Activated naive CD4-positive, alpha-beta T cell treated with anti-CD3 and anti-CD28 coated beads, Interleukin-2, amount 50 U/mL, for 24 hours (primary cell): ENCODE data around the gene HNRNPH2.

Experiments
- H3K27ac Mint-ChIP-seq: one replicate; pipeline ENCODE4 v1.8.0; 2021; ENCODE audit warnings: mild to moderate bottlenecking, mixed read lengths
- H3K27me3 Mint-ChIP-seq: one replicate; pipeline ENCODE4 v1.8.0; 2021; ENCODE audit warnings: mixed read lengths
- H3K36me3 Mint-ChIP-seq: one replicate; pipeline ENCODE4 v1.8.0; 2021; ENCODE audit warnings: mixed read lengths
- H3K4me1 Mint-ChIP-seq: one replicate; pipeline ENCODE4 v1.8.0; 2021; ENCODE audit warnings: mixed read lengths
- H3K4me3 Mint-ChIP-seq: one replicate; pipeline ENCODE4 v1.8.0; 2021; ENCODE audit warnings: mild to moderate bottlenecking, mixed read lengths
- H3K9me3 Mint-ChIP-seq: one replicate; pipeline ENCODE4 v1.8.0; 2021; ENCODE audit warnings: mixed read lengths

Gene HNRNPH2

DNA sequence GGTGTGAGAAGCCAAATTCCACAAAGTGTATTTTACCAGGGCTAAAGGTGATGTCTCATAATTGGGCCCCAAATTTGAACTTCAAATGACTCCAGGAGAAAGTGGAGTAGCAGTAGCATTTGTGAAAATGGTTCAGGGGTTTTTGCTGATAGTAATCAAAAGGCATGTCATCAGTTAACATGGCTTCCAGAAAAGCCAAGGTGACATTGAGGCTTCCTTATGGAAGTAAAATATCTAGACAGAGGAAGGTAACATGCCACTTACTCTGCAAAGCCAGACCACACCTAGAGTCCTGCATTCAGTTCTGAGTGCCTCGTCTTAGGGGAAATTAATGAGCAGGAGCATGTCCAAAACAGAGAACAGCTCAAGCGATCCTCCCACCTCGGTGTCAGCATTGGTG, 19.4 kb upstream of the HNRNPH2 start:
- H3K27ac Mint-ChIP-seq = no peak overlapping the region

DNA sequence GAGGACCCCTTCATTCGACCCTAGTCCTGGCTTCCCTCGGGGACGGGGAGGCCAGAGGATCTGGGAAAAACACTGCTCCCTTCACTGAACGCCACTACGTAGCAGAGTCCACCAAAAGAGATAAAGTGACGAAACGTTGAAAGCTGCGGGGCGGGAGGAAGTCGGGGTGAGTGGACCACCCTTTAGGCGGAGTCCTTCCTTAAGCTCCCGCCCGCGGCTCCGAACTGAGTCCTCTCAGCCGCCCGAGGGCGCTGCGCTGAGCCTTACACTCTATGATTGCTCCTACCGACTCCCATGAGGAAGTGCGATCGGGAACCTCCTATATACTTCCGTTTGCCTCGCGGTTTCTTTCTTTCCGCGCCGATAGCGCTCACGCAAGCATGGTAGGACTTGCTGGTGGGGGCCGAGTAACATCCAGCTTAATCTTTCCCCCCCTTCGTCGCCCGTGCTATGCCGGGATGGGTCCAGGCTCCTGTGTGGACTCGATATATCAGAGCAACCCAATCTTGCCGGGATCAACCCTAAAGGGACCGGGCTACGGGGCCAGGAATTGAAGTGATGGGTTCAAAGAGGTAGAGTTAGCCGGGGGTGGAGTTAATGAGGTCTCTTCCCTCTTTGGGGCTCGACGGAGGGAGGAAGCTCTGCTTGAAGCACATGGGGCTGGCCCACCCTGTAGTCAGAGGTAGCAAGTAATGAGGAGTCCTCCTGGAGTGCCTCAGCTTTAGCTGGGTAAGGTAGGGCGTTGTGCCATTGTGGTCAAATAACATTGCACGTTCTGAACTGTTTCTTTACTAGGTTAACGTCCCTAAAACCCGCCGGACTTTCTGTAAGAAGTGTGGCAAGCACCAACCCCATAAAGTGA, 17.1 kb upstream of the HNRNPH2 start, which contains the start of gene RPL36A:
RPL36A (plus strand) TSS at position 348 of the 862 bp plus-strand sequence; CDS start at position 381, 33 bp downstream.
- Mint-ChIP-seq H3K36me3 (peaks cover 23% of the 10 kb centered on the region), H3K27ac (peak within 1 kb of the TSS; percentile 98), H3K27me3 (no peaks in the 10 kb centered on the region), H3K4me1 (peaks cover 15% of the 10 kb centered on the region), H3K9me3 (no peaks in the 10 kb centered on the region), H3K4me3 (peak within 1 kb of the TSS; percentile 97)

More for the DNA sequence above, 19.4 kb upstream of the HNRNPH2 start:
- no peaks in the 10 kb centered on the region for H3K27me3 Mint-ChIP-seq
- H3K36me3 Mint-ChIP-seq = peaks cover 21% of the 10 kb centered on the region
- H3K4me1 Mint-ChIP-seq = peaks cover 11% of the 10 kb centered on the region
- no peaks in the 10 kb centered on the region for H3K9me3 Mint-ChIP-seq
- no peak overlapping the region for H3K4me3 Mint-ChIP-seq

DNA sequence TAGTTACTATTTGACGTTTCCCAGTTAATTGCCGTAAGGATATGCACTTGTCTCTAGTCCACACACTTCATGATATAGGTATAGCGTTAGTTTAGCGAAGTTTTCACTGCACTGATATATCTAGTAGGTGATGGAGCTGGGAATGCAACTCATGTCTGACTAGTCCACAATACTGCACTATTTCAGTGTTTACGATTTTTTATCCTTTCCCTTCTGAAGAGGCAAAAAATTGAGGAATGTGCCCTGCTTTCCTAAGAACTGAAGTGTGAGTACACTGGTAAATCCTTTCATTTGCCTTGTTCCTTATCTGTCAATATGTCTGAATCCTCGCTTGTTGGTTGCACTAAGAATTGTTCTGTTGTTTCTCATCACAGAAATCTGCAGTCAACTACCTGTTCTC, 16.2 kb upstream of the HNRNPH2 start:
- Mint-ChIP-seq H3K27me3 (no peaks in the 10 kb centered on the region), H3K27ac (peak overlapping the region; percentile 98), H3K36me3 (peaks cover 23% of the 10 kb centered on the region), H3K4me3 (peak overlapping the region; percentile 97), H3K9me3 (no peaks in the 10 kb centered on the region), H3K4me1 (peaks cover 15% of the 10 kb centered on the region)

DNA sequence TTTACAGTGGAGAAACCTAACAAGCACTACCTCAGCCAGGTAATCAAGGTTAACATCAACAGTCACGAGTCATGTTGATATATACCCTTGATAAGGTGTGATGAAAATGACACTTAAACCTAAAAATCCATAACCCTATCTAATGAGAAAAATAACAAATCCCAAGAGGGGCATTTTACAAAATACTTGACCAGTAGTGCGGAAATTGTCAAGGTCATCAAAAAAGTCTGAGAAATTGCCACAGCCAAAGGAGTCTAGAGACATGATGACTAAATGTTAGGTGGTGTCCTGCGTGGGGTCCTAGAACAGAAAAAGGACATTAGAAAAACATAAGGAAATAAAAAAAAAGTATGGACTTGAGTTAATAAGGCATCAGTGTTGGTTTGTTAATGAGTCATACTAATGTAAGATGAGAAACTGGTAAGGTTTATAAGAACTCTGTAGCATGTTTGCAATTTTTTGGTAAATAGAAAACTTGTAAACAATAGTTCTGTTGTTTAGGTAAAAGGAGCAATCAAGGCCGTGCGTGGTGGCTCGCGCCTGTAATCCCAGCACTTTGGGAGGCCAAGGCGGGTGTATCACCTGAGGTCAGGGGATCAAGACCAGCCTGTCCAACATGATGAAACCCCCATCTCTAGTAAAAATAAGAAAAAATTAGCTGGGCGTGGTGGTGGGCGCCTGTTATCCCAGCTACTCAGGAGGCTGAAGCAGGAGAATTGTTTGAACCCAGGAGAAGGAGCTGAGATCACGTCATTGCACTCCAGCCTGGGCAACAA, 14.3 kb upstream of the HNRNPH2 start:
- peaks cover 15% of the 10 kb centered on the region for H3K4me1 Mint-ChIP-seq
- H3K9me3 Mint-ChIP-seq = no peaks in the 10 kb centered on the region
- H3K27ac Mint-ChIP-seq = peak overlapping the region; percentile 85
- H3K27me3 Mint-ChIP-seq = no peaks in the 10 kb centered on the region
- H3K4me3 Mint-ChIP-seq = peak overlapping the region; percentile 97
- H3K36me3 Mint-ChIP-seq = peaks cover 23% of the 10 kb centered on the region

DNA sequence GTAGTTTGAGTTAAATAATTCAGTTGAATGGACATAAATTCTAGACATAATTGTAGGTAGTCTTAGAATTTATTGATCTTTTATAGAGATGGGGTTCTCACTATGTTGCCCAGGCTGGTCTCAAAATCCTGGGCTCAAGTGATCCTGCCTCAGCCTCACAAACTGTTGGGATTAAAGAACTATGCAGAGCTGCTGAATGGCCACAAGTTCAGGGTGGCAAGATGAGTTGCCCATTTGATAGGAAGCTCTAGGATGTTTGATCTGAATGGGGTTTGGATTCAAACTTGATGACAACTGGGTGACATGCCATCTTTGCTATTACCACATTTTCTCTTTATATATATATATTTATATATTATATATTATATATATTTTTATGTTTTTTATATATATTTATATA, 13.7 kb upstream of the HNRNPH2 start:
- H3K27me3 Mint-ChIP-seq = no peaks in the 10 kb centered on the region
- peaks cover 23% of the 10 kb centered on the region for H3K36me3 Mint-ChIP-seq
- H3K9me3 Mint-ChIP-seq = no peaks in the 10 kb centered on the region
- peak overlapping the region; percentile 97 for H3K4me3 Mint-ChIP-seq
- peaks cover 15% of the 10 kb centered on the region for H3K4me1 Mint-ChIP-seq
- H3K27ac Mint-ChIP-seq = peak overlapping the region; percentile 41

DNA sequence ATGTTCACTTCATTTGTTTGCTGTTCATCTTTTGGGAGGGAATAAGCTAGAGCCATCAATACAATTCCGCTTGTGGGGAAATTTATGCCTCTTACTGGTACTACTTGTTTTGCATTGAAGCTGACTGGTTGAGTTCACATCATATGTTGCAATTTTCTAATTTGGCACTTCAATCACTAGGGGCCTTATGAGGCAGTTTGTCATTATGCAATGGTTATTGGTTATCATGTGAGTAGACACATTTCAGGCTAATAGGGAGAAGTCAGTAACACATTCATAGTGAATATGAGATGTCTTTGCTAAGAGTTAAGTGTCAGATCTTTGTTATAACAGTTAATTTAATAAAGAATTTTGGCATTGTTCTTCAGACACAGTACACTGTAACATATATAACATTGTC, 12.2 kb upstream of the HNRNPH2 start:
- Mint-ChIP-seq H3K9me3 (no peaks in the 10 kb centered on the region), H3K27ac (peak overlapping the region; percentile 69), H3K4me3 (peak overlapping the region; percentile 30), H3K4me1 (peaks cover 11% of the 10 kb centered on the region), H3K36me3 (peaks cover 26% of the 10 kb centered on the region), H3K27me3 (no peaks in the 10 kb centered on the region)

DNA sequence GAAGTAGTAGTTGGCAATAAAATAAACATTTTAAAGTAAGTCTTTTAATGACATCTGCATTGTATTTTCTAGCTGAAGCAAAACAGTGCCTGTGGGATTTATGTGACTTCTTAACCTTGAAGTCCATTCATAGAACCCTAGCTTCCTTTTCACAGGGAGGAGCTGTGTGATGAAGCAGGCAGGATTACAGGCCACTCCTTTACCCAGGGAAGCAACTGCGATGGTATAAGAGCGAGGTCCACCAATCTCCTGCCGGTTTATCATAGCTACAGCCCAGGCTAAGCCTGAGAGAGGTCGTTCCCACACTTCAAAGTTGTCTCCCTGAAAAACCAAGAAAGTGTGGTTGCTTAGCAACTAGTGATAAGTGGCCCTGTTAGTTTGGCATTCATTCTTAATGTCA, 10.2 kb upstream of the HNRNPH2 start:
- Mint-ChIP-seq H3K27me3 (no peaks in the 10 kb centered on the region), H3K9me3 (no peaks in the 10 kb centered on the region), H3K4me3 (no peak overlapping the region)

DNA sequence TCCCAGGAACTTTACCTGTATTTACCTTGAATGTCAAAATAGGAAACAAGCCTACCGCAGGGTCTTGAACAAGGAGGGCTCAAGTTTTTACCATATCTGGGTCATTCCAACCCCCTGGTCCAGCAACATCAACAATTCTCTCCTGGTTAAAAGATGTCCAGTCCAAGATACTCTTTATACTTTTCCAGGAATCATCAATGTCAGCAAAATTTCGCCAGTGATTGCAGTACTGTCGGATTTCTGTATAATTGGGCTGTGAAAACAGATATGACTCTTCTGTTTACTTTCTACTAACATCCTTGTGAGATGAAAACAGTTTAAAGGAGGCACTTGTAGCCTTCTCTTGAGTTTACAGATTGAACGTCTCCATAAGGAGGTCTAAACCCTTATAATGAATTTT, 9.3 kb upstream of the HNRNPH2 start:
- H3K4me1 Mint-ChIP-seq = peaks cover 3% of the 10 kb centered on the region
- no peak overlapping the region for H3K4me3 Mint-ChIP-seq
- H3K27ac Mint-ChIP-seq = no peak overlapping the region
- no peaks in the 10 kb centered on the region for H3K9me3 Mint-ChIP-seq
- H3K36me3 Mint-ChIP-seq = peaks cover 5% of the 10 kb centered on the region
- H3K27me3 Mint-ChIP-seq = no peaks in the 10 kb centered on the region

More for the DNA sequence above, 10.2 kb upstream of the HNRNPH2 start:
- Mint-ChIP-seq H3K27ac (no peak overlapping the region), H3K4me1 (peaks cover 11% of the 10 kb centered on the region), H3K36me3 (peaks cover 10% of the 10 kb centered on the region)

DNA sequence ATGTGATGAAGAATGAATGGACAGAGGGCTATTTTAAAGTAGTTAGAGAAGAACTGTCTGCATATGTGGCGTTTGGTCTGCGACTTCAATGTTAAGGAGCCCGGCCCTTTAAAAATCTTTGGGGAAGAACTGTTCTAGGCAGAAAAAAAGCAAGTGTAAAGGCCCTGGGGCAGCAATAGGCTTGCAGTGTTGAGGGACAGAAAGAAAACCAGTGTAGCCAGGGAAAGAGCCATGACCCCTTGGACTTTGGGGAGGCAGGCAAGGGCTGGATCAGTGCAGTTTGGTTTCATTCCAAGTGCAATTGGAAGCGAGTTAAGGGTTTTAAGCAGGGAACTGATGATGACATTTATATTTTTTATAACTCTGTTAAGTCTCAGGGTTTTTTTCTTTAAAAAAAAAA, 8.2 kb upstream of the HNRNPH2 start:
- Mint-ChIP-seq H3K27ac (peak overlapping the region; percentile 65), H3K36me3 (peaks cover 7% of the 10 kb centered on the region), H3K27me3 (no peaks in the 10 kb centered on the region), H3K9me3 (no peaks in the 10 kb centered on the region), H3K4me1 (no peaks in the 10 kb centered on the region), H3K4me3 (no peak overlapping the region)

DNA sequence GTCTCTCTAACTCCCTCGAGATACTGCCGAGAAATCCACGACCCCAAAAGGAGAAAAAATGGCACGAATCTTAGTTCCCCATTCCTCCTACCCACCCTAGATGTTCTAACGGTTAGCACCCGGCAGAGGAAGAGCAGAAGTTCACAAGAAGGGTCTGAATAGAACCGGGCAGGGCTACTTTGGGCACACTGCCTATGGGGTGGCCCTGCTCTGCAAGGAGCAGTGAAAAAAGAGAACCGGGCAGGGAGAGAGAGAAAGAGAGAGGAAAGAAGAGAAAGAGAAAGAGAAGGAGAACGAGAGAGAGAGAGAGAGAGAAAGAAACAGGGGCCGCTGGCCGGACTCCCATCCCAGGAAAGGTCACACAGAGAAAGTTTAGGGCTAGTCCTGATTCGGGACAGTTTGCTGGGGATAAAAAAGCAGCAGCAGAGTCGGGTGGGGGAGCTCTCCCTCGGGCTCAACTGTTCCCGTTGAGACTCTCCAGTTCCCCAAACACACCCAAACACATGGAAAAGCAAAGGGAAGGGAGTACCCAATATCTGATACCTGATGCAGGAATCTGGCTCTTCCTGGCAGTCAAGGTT, 765 bp upstream of the HNRNPH2 start:
- Mint-ChIP-seq H3K27me3 (no peaks in the 10 kb centered on the region), H3K4me1 (peaks cover 24% of the 10 kb centered on the region), H3K4me3 (peak overlapping the region; percentile 100), H3K27ac (peak overlapping the region; percentile 99), H3K36me3 (peaks cover 7% of the 10 kb centered on the region), H3K9me3 (no peaks in the 10 kb centered on the region)

DNA sequence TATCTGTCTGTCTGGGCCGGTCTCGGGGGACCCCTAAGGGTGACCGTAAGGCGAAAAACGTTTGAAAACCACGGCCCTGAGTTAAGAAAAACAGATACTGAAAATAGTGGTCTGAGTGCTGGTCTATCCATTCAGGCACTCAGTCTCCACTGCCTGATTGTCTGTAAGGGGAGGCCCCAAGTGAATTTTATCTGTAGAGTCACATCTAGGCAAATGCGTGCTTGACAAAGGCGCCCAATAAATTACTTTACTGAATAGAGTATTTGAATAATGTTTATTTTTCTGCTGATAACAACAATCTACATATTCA, 465 bp downstream of the HNRNPH2 start:
- H3K9me3 Mint-ChIP-seq = no peaks in the 10 kb centered on the region
- H3K4me3 Mint-ChIP-seq = peak overlapping the region; percentile 100
- H3K27me3 Mint-ChIP-seq = no peaks in the 10 kb centered on the region
- peaks cover 35% of the 10 kb centered on the region for H3K4me1 Mint-ChIP-seq
- H3K27ac Mint-ChIP-seq = peak overlapping the region; percentile 99
- peaks cover 9% of the 10 kb centered on the region for H3K36me3 Mint-ChIP-seq

DNA sequence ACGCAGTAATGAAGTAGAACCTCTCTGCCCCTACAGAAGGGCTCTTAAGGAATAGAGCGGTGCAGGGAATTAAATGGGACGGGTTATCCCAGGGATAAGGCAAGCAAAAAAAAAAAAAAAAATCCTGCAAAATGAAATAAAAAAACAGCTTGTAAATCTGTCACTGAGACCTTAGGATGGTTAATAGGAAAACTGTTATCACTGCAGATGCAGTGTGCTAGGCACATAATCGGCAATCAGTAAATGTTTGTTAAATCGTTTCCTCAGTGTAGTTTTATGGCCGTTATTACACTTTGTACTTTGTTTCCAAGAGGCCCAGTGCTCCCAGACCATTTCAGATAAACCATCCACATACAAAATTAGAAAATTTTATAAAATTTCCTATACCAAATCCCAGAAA, 1.0 kb downstream of the HNRNPH2 start:
- H3K27me3 Mint-ChIP-seq = no peaks in the 10 kb centered on the region
- peak overlapping the region; percentile 100 for H3K4me3 Mint-ChIP-seq
- H3K9me3 Mint-ChIP-seq = no peaks in the 10 kb centered on the region
- peaks cover 8% of the 10 kb centered on the region for H3K36me3 Mint-ChIP-seq
- H3K4me1 Mint-ChIP-seq = peaks cover 35% of the 10 kb centered on the region
- peak overlapping the region; percentile 99 for H3K27ac Mint-ChIP-seq

DNA sequence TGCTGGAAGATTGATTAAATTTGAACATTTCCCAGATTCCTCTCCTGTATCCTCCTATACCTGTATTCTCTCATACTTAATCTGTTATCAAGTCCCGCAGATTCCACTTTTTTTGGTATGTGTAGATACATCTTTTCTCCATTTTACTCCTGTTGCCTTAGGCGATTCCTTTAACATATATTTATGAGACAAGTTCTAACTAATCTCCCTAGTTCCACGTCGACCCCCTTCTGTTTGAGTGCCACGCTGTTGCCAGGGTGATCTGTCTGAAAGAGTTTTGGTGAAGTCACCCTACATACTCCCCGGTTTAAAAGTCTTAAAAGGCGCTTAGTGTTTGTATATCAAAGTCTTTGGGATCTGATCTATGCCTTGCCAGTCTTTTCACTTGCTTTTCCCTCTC, 2.4 kb downstream of the HNRNPH2 start:
- H3K9me3 Mint-ChIP-seq = no peaks in the 10 kb centered on the region
- H3K4me1 Mint-ChIP-seq = peaks cover 43% of the 10 kb centered on the region
- H3K36me3 Mint-ChIP-seq = peaks cover 7% of the 10 kb centered on the region
- peak overlapping the region; percentile 85 for H3K4me3 Mint-ChIP-seq
- peak overlapping the region; percentile 78 for H3K27ac Mint-ChIP-seq
- no peaks in the 10 kb centered on the region for H3K27me3 Mint-ChIP-seq

DNA sequence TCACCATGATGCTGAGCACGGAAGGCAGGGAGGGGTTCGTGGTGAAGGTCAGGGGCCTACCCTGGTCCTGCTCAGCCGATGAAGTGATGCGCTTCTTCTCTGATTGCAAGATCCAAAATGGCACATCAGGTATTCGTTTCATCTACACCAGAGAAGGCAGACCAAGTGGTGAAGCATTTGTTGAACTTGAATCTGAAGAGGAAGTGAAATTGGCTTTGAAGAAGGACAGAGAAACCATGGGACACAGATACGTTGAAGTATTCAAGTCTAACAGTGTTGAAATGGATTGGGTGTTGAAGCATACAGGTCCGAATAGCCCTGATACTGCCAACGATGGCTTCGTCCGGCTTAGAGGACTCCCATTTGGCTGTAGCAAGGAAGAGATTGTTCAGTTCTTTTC, 4.0 kb downstream of the HNRNPH2 start:
- Mint-ChIP-seq H3K4me3 (no peak overlapping the region), H3K4me1 (peaks cover 48% of the 10 kb centered on the region), H3K36me3 (peaks cover 7% of the 10 kb centered on the region), H3K27ac (peak overlapping the region; percentile 17), H3K9me3 (no peaks in the 10 kb centered on the region), H3K27me3 (no peaks in the 10 kb centered on the region)

DNA sequence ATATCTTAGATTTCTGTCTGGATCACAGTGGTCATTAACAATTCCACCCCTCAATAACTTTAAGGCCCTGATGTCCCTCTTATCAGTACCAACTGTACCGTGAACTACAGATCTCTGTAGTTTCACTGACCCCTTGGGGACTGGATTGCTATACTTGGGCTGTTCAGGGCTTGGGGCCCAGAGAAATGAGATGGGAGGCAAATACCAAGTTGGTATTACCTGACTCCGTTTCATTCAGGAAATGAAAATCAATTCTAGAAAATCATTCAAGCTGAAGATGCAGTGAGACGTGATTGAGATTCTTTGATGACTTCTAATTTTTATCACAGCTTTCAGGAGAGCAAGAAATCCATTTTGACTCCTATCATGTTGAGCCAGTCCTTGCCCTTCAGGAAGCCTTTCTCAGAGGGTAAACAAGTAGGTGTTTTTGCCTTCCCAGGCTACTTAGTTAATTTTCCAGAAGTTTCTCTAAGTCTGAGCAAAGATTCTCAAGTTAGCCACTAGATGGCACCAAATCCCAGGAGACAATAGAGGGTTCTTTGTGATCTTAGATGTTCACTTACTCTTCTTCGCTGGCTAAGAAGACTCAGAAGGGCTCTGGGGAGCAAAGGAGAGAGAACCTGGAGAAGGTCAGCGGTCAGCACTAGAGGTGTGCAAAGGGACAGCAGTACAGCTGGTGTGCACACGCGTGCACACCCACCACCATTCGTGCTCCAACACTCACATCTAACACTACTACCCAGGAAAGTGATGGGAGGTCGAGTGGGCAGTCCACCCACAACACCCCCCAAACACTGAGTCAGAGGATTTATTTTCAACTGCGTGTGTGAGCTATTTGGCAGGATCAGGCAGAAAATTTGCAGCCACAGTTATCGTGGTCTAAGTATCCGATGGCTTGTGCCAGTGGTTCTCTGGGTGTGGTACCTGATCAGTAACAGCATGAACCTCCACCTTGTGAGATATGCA, 7.4 kb downstream of the HNRNPH2 start:
- no peaks in the 10 kb centered on the region for H3K27me3 Mint-ChIP-seq
- H3K9me3 Mint-ChIP-seq = no peaks in the 10 kb centered on the region
- peaks cover 66% of the 10 kb centered on the region for H3K4me1 Mint-ChIP-seq
- peak overlapping the region; percentile 93 for H3K27ac Mint-ChIP-seq
- peak overlapping the region; percentile 52 for H3K4me3 Mint-ChIP-seq
- peaks cover 4% of the 10 kb centered on the region for H3K36me3 Mint-ChIP-seq
